Measurements from ENCODE around the gene NEXN.

Gene NEXN

DNA sequence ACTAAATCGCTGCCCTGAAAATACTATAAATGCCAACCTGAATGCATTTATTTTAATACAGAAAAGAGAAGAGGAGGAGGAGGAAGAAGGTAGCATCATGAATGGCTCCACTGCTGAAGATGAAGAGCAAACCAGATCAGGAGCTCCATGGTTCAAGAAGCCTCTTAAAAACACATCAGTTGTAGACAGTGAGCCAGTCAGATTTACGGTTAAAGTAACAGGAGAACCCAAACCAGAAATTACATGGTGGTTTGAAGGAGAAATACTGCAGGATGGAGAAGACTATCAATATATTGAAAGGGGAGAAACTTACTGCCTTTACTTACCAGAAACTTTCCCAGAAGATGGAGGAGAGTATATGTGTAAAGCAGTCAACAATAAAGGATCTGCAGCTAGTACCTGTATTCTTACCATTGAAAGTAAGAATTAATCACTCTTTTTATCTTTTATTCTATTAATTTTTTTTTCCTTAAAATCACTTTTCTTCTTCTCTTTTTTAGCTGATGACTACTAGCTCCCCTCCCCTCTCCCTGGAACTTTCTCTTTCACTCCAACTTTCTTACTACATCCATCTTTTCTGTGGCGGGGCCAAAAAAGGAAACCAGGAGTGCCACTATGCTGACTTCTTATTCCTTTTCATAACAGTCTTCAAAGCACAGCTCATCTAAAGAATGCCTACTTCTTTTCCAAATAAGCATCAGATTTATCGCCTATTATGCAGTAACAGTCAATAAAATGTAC, 54.1 kb downstream of the NEXN start:
- DNase-seq (ENCODE audit: low read depth), result no peak
- TF ChIP-seq, protein P1, sequence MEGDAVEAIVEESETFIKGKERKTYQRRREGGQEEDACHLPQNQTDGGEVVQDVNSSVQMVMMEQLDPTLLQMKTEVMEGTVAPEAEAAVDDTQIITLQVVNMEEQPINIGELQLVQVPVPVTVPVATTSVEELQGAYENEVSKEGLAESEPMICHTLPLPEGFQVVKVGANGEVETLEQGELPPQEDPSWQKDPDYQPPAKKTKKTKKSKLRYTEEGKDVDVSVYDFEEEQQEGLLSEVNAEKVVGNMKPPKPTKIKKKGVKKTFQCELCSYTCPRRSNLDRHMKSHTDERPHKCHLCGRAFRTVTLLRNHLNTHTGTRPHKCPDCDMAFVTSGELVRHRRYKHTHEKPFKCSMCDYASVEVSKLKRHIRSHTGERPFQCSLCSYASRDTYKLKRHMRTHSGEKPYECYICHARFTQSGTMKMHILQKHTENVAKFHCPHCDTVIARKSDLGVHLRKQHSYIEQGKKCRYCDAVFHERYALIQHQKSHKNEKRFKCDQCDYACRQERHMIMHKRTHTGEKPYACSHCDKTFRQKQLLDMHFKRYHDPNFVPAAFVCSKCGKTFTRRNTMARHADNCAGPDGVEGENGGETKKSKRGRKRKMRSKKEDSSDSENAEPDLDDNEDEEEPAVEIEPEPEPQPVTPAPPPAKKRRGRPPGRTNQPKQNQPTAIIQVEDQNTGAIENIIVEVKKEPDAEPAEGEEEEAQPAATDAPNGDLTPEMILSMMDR (conservative IDR thresholded peaks at IDR 0.05; ENCODE audit: low read length), result no peak
- H3K4me3 ChIP-seq (ENCODE audit: low read length), result no peak overlapping the region

DNA sequence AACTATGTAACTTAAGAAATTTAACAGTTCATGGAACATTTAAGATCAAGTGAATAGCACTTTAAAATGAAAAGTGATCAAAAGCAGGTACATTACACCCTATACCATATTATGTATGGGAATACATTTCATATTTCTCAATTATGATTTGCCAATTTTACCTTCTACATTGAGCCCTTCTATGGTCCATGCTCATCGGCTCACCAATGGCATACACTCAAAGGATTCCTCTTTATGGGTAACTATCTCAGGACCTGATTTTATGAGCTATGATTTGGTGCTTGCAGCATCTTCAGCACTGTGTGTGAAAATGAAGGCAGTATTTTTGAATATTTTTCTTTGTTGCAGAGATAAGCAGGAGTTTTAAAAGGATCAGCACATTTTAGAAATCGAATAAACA, 56.9 kb downstream of the NEXN start:
- no peak overlapping the region for H3K4me3 ChIP-seq (ENCODE audit: low read length)
- no peak for DNase-seq (ENCODE audit: low read depth)
- TF ChIP-seq, protein P1 (conservative IDR thresholded peaks at IDR 0.05; ENCODE audit: low read length), result no peak

DNA sequence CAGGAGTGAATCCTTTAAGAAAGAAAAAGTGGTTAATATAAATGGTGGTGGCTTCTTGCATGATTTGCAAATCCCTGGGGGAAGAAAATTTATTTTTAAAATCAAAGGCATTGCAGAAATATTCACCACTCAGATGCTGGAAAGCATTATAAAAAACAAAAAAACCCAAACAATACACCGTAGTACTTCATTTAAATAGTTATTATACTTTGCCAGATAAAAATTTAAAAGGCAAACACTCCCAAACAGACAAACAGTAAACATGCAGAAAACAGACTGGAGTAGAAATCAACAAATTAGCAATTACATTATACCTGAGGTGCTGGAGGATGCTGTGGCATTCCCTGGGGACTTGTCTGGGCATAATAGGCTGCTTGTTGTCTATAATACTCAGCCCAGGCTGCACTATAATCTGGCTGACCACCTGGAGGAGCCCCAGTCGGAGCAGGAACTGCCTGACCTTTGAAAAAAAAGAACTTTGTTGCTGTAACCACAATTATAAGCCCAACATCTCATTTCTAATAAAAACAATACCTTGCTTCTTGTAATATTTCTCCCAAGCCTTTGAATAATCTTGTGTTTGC, 60.5 kb downstream of the NEXN start:
- TF ChIP-seq, protein P1 (conservative IDR thresholded peaks at IDR 0.05; ENCODE audit: low read length), result peak; percentile 40
- DNase-seq (ENCODE audit: low read depth), result peak; percentile 48

DNA sequence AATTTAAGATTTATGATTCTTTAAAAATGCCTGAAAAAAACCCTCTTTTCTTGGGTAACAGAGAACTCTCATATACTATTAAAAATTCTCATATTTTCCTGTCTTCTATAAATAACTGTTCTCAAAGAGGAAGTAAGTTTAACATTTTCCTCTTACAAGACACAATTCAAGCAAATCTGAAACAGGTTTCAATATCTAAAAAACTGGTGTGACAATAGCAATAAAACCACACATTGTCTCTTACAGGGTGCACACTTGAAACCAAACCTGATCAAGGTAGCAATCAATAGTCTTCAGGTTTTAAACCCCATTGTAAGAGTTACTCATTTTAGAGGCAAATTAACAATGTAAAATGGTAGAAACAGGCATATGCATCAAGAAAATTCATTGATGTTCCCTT, 62.4 kb downstream of the NEXN start:
- no peak for DNase-seq (ENCODE audit: low read depth)
- TF ChIP-seq, protein P1 (conservative IDR thresholded peaks at IDR 0.05; ENCODE audit: low read length), result no peak
- H3K4me3 ChIP-seq (ENCODE audit: low read length), result no peak overlapping the region

More for the DNA sequence above, 60.5 kb downstream of the NEXN start:
- no peak overlapping the region for H3K4me3 ChIP-seq (ENCODE audit: low read length)

DNA sequence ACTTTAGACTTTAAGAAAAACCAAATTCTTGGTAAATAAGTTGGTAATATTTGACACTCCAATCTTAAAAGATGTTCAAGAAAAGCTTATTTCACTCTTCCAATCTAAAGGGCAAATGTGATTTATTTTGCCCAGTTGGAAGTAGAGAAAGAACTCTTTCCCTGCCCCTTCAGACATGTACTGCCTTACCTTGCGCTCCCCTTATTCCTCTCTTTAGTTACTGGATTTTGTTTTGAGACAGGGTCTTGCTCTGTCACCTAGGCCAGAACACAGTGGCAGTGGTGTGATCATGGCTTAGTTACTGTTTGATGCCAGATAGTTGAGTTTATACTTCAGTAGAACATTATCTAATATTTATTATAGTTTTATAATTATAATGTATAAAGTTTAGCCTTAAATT, 62.9 kb downstream of the NEXN start:
- TF ChIP-seq, protein P1 (conservative IDR thresholded peaks at IDR 0.05; ENCODE audit: low read length), result no peak
- no peak for DNase-seq (ENCODE audit: low read depth)
- H3K4me3 ChIP-seq (ENCODE audit: low read length), result no peak overlapping the region

DNA sequence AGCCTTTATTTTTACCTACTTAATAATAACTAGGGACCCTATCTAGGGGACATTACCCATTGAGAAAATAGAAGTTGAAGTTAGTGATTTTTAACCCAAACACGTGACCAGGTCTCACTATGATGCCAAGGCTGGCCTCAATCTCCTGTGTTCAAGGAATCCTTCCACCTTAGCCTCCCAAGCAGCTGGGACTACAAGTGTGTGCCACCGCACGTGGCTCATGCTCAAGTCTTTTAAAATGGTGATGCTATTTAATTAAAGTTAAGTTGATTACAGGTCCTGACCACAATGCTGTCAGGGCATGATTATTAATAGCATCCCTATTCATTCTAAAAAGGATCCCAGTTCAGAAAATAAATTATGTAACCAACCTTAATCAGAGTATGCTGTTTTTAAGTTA, 65.5 kb downstream of the NEXN start:
- no peak overlapping the region for H3K4me3 ChIP-seq (ENCODE audit: low read length)
- TF ChIP-seq, protein P1 (conservative IDR thresholded peaks at IDR 0.05; ENCODE audit: low read length), result no peak
- no peak for DNase-seq (ENCODE audit: low read depth)

DNA sequence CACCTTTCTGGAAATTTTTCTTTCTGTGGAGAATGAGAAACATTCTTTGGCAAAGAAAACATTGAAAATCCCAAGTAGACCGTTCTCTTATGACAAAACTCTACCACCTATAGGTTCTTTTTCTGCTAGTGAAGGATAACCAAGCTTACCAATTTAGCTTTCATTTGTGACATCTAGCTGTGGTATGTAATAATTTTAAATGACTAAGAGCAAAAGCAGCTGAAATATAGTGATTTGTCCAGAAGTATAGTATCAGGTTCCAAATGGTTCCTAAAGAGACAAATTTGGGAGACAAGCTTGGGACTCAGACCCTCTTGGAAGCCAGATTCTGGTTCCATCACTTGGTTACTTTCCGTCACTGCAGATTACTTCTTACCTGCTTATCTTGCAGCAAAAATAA, 66.1 kb downstream of the NEXN start:
- no peak for DNase-seq (ENCODE audit: low read depth)
- no peak overlapping the region for H3K4me3 ChIP-seq (ENCODE audit: low read length)
- TF ChIP-seq, protein P1 (conservative IDR thresholded peaks at IDR 0.05; ENCODE audit: low read length), result no peak

Data from AG10803 (cell line).